CD4-positive, alpha-beta T cell treated with Interferon alpha-2 for 1 hour (primary cell): ENCODE measurements around the gene ATP6V1F.

Experiments used
- DNase-seq, 2 donors: peaks; one replicate each; pipeline ENCODE4 v3.0.0-alpha.2; 2020 to 2022

ATP6V1F gene

DNA sequence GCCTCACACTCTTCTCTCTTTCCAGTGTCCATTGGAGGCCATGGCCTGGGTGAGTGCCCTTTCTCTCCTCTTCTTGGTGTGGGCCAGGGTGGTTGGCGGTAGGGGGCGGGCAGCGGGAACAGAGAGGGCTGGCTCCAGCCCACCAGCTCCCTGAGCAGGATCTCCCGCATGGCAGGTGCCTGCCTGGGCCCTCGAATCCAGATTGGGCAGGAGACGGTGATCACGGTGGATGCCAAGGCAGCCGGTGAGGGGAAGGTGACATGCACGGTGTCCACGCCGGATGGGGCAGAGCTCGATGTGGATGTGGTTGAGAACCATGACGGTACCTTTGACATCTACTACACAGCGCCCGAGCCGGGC is 13.5 kb upstream of the ATP6V1F start:
- DNase-seq: no peak

DNA sequence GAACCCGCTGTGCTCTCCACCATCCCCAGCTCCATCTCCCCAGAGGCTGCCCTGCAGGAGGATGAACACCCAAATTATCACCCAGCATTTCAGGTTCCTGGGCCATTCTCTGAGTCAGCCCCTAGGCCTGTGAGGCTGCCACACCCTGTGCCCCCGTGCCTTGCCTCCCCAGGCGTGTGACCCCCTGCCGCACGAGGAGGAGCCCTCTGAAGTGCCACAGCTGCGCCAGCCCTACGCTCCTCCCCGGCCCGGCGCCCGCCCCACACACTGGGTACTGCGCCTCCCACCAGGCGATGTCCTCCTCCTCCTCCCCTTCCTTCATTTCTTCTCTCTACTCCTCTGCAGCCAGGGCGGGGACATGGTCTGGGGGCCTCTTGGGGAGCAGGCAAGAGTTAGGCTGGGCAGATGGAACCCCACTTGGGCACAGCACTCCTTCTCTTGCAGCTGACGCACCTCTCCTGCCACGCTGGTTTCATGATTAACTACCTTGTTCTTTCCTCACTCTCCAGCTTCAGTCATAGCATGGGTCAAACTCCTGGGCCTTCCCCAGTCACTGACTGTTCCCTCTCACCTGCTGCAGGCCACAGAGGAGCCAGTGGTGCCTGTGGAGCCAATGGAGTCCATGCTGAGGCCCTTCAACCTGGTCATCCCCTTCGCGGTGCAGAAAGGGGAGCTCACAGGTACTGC is 12.7 kb upstream of the ATP6V1F start:
- DNase-seq: no peak

GRCh38 chr7:128852537-128853254 is 10.0 kb upstream of the ATP6V1F start:
- no peak for DNase-seq

GRCh38 chr7:128853799-128854198 is 8.9 kb upstream of the ATP6V1F start:
- no peak for DNase-seq

DNA sequence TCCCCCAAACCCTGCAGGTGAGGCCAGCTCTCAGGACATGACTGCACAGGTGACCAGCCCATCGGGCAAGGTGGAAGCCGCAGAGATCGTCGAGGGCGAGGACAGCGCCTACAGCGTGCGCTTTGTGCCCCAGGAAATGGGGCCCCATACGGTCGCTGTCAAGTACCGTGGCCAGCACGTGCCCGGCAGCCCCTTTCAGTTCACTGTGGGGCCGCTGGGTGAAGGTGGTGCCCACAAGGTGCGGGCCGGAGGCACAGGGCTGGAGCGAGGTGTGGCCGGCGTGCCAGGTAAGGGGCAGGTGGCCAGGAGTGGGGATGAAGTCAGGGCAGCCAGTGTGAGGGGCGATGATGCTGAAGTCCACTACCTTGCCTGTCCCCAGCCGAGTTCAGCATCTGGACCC is 8.3 kb upstream of the ATP6V1F start:
- DNase-seq: no peak

DNA sequence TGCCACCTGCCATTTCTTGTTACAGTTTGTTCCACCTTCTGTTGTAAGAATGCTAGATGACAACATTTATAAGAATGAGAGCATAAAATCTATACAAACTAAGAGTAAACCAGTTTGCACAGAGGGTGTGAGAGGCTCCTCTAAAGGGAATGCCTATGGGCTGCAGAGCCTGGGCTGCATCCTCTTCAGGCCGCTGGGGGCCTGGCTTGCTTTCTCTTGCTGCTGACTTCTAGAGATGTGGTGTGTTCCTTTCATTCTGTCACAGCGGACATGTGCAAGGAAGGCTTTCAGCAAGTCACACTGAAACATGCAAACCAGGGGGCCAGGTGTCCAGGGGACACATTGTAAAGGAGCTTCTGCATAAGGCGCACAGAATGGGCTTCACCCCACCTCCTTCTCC is 7.1 kb upstream of the ATP6V1F start:
- no peak for DNase-seq

DNA sequence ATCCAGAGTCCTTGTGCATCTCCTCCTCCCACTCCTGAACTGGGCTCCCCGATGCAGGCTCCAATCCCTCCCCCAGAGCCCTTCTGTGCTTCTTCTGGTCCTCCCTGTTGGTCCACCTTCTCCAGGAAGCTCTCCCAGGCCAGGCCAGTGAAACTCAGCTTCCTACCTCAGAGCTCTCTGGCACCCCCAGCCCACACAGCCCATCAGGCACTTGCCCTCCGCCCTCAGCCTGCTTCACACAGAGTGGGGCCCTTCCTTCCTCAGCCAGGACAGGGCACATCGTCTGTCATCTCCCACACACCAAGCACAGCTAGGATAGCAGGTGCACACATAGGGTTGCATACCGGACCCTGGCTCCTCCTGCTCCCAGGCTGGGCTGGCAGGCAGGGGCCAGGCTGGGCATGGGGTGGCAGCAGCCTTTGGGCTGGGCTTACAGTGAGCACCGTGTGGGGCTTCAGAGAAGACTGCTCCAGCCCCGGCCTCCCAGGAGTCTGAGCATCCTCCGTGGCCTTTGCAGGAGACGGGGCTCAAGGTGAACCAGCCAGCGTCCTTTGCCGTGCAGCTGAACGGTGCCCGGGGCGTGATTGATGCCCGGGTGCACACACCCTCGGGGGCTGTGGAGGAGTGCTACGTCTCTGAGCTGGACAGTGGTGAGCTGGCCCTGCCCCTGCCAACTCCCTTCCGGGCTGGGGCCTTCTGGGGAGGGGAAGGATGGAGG is 6.5 kb upstream of the ATP6V1F start:
- no peak for DNase-seq

DNA sequence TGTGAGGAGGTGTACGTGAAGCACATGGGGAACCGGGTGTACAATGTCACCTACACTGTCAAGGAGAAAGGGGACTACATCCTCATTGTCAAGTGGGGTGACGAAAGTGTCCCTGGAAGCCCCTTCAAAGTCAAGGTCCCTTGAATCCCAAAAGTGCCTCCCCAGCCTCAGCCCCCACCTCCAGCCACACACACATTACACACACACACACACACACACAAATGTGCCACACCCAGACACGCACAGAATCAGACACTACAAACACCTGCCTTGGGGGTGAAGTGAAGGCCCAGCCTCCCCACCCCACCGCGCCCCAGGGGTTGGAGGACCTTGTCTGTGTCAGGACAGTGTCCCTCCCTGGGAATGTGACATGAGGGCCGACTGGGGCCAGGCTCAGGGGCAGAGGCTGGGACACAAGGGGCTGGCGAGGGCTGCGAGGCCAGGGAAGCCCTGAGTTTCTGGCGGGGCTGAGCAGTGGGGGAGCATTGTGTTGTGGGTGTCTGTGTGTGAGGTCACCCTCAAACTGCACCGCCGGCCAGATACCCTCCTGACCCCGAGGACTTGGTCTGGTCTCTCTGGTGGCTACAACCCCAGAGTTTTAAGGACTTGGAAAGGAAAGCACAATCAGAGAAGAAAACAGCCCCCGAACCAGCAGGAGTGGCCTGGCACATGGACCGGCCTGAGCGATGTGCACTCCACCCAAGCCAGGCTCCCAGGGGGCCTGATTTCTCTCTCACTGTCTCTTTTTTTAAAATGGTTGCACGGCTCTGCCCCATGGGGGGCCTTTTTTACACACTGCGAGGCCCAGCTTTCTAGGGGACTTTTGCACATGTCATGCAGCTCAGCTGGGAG is 4.0 kb upstream of the ATP6V1F start:
- no peak for DNase-seq

DNA sequence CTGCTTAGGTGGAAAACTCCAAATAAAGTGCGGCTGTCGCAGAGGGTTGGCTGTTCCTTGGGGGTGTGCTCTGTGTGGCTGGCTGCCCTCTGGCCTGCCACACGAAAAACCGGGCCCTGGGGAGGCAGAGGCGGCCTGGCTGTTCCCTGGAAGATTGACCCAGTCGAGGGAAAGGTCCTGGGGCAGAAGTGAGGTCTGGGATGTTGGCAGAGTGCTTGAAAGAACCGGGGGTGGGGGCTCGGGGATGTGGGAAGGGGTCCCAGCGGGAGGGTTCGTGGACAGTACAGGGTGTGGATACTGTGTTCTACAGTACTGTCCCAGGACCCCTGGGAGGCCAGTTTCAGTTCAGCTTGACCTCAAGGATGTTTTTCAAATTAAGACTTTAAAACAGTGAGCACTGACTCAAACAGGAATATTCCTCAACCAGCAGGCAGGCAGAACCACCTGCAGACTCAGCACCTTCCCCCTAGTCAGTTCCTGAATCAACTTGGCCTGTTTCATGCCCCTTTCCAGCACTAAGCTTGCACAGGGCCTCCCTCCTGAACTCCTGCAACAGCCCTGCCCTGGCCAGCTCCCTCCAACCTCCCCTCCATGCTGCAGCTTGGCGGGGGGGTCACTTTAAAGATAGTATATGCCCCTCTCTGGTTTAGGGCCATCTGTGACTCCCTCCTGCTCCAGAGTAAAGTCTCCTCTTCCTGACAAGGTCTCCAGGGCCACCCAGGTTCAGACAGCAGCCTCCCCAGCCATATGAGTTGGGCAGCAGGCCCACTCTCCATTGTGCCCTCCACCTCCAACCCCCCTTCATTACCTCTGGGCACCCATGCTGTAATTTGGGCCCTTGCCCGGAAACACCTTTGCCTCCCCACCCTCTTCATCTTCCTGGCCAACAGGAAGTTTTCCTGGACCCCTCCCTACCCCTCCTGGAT is 3.2 kb upstream of the ATP6V1F start:
- no peak for DNase-seq

DNA sequence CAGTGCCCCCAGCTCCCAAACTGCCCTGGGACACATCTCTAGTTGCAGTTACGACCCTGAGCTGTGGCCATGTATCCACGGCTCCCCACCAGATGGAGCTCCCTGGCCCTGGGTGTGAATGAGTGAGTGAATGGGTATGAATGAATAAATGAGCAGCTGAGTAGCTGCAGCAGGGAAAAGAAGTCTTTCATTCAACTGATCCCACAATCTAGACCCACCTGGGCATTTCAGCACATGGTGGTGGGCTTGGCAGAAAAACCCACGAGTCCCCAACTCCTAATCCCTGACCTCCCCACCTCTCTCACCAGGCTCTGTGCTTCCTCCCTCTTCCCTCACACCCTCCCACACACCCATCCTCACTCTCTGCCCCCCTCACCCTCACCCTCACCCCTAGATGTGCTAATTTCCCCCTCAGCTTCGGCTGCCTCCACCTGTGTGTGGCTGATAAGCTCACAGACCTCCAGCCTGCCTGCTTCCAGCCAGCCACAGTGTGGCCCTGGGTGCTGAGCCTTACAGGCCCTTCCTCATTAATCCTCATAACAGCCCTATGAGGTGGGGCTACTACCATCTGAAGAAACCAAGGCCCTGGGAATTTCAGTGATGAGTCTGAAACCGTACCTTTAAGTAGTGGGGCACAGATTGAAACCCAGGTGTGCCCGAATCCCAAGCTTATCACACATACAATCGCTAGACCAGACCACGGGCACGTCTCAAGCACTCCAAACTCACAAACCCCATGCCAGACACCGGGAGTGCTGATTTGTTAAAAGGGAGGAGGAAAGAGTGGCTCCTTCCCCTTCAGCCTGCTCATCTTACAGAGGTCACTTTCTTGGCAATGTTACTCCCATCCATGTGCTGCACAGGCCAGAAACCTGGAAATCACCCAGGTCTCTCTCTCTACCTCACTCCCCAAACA is 2.2 kb upstream of the ATP6V1F start:
- DNase-seq: no peak

DNA sequence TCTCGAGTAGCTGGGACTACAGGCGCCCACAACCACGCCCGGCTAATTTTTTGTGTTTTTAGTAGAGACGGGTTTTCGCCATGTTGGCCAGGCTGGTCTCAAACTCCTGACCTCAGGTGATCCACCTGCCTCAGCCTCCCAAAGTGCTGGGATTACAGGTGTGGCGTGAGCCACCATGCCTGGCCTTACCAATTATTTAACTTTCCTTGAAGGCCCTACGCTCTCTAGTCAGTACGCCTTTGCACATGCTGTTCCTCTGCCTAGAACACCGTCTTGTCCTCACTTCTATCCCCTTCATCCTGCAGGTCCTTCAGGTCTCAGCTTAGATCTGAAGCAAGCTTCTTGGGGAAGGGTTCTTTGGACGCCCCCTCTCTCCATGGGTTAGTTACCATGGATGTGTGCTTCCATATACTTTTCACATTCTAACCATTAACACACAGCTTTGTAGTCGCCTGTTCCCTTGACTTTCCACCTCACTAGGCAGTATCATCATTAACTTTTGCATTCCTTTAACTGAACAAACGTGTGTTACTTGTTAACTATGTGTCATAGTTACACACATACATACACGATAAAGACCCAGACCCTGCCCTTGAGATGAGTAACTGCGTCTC is 592 bp upstream of the ATP6V1F start:
- no peak for DNase-seq

DNA sequence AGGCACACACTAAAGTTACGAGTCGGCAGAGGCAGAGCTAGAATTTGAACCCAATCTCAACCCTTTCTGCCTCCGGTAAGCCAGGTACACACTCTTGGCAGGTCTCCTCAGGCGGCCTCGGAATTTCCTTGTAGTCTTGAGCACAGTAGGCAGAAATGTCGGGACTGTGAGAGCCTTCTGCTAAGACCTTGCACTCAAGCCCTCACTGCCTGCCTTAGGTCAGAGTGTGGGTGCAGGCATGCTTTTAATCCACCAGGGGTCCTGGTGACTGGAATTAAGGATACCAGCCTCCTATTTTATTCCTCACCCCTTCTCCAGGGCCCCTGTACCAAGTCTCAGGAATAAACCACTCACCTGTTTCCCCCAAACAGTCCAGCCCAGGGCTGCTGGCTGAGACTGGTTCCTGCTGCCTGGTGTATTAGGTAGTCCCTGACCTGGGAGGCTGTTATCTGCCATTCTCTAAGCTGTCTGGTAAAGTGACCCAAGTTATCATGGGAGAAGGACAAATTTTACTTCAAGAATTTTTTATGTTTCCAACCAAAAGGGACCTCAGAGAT is 855 bp downstream of the ATP6V1F start:
- peak; percentile 41 to 62 for DNase-seq

GRCh38 chr7:128865303-128865702 is 2.6 kb downstream of the ATP6V1F start:
- no peak for DNase-seq

DNA sequence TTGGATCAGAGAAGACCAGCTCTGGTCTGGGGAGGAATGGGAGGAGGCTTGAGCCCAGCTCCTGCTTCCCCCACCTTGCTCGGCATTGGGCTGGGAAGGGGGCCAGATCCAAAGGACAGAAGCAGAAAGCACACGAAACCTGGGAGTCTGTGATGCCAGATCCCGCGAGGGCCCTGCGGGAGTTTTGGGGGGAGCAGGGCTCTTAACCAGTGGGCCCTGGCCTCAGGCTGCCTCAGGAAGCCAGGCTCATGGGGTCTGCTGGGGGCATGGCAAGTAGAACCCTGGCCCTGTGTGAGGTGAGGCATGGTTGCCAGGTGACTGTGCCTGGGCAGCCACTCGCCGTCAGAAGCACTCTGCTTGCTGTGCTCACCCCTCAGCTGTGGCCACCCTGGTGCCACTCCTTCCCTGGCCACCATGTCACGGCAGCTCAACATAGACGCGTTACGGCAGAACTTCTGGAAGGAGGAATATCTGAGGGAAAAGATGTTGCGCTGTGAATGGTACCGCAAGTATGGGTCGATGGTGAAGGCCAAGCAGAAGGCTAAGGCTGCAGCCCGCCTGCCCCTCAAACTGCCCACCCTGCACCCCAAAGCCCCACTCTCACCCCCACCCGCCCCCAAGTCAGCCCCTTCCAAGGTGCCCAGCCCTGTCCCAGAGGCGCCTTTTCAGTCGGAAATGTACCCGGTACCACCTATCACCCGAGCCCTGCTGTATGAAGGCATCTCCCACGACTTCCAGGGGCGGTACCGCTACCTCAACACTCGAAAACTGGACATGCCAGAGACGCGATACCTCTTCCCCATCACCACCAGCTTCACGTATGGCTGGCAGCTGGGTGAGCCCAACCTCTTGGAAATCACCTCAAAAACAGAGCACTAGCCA is 3.6 kb downstream of the ATP6V1F start:
- DNase-seq: no peak

DNA sequence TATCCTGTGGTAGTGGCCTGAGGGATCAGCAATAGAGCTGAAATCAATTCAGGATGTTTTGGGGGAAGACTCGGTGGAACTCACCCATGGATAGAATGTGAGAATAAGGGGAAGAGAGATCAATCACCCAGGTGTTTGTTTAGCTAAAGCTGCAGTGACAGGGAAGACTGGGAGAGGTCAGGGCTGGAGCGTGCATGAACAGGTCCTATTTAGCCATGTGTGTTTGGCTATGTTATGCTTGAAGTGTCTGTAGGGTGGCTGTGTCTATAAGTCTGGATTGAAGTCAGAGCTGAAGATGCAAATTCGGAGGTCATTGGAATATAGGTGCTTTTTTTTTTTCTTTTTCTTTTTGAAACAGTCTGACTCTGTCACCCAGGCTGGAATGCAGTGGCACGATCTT is 4.6 kb downstream of the ATP6V1F start:
- DNase-seq: no peak

DNA sequence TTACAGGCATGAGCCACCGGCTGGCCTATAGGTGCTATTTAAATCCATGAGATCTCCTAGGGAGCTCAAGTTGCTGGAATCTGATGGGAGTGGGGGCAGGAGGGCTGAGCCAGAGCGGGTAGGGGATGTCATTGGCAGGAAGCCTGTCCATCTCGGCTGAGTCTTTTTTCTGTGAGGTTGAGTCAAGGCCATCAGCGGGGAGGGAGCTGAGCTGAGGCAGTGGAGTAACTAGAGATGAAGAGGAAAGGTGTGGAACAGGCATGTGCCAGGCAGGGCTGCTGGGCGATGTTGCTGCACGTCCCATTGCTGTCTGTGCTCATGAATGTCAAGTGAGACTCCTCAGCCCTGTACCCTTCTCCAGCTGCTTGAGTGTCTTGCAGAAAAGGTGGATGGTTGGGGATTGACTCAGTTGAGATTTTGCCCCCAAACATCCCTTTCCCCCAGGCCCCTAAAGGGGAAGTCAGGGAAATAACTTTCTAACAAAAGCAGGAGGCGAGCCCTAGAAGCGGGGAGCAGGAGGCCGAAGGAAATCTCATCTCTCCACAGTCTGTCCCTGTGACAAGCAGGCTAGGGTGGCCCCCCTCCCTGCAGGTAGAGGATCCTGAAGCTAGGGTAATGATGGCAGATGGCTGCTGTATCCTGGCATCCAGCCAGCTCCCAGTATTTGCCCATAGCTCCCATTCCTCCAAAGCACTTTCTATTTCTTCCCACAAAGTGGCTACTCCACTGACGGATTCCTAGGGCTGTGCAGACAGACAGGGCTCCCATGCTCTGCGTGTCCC is 5.4 kb downstream of the ATP6V1F start:
- no peak for DNase-seq

GRCh38 chr7:128868624-128869137 is 6.0 kb downstream of the ATP6V1F start:
- no peak for DNase-seq
